A673 (cell line): ENCODE results near the gene CCL27.

Source experiments
- CTCF ChIP-seq: fragments of 300-800, 200-600 bp; sonication (generic); conservative IDR thresholded peaks from 2 replicates; pipeline ENCODE4 v1.5.1; 2017; ENCODE audit warnings: low read depth, mild to moderate bottlenecking, antibody characterized with exemption, low read length, moderate library complexity, mixed read lengths
- EZH2 ChIP-seq: fragments of 200-600 bp; sonication (generic); IDR thresholded peaks from 2 replicates; pipeline ENCODE4 v1.6.1; 2017; ENCODE audit warnings: borderline replicate concordance, low read depth, mild to moderate bottlenecking, mixed read lengths, antibody characterized with exemption, low read length; ENCODE audit not compliant: poor library complexity, severe bottlenecking

DNA sequence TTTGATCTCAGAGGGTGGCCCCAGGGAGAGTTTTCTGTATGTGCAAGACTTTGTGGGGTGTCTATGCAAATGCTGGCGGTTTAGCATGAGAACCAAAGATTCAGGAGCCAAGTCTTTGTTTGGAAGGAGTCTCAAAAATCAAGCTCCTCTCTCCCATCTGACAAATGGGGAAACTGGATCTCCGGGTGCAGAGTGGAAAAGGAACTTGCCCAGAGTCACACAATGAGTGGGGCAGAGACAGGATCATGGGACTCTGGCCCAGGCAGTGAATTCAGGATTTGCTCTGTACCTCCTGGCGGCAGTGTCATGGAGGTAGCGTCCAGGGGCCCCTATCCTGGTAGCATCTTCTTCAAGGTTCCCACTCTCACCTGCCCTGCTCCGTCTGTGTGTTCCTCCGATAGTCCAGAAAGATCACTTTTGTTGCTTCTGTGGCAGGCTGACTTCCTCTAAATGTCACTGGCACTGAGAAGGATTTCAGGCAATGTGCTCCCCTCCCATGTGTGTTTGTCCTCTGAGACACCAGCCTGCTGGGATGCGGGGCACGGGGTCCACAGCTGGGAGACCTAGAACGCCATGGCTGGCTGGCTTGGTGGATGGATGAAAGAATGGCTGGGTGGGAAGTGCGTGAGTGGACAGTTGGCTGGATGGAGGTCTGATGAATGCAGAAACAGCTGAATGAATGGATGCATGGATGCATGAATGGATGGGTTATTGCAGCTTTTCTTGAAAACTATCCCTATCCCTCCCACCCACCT lies 25.0 kb upstream of the CCL27 start:
- TF ChIP-seq CTCF (no peak), EZH2 (no peak)
